K562 (cell line): ENCODE data around the gene CDK11A. TPM values are rescaled to one million over a fixed set of nuclear protein-coding genes. Genes with fewer than 3 reads are reported as not detected.
"Not testable (repeated sequence)": the region's sequence is repeated elsewhere in the genome, so short reads cannot be mapped to it uniquely, and the experiment has no call there.

ENCODE experiments used
- ATAC-seq: fragments of 200-7000 bp; cut with Tn5 transposase; 3 replicates; pipeline ENCODE4 v1.9.1; 2020; ENCODE audit warnings: moderate library complexity
- BruUV-seq: library from RNA; stranded (reverse); fragments of 400-500 nt; replicated peaks from 2 replicates; lab custom pipeline; 2021; lab: Mats Ljungman, UMichigan
- CTCF ChIA-PET: fragments of 300-600 bp; formaldehyde crosslinking; extraction: SDS; loops from one replicate; lab custom pipeline; 2021; ENCODE audit warnings: low intra/inter-chr PET ratio; lab: Yijun Ruan, JAX
- POLR2A ChIA-PET: fragments of 300-600, 350-650 bp; sonication (Branson Sonifier 250); formaldehyde crosslinking; extraction: SDS; loops from one replicate; lab custom pipeline; 2021; ENCODE audit warnings: antibody characterized with exemption, inconsistent platforms; lab: Yijun Ruan, JAX
- DNase-seq, 4 experiments: peaks; one replicate each; pipeline versions ENCODE4 v3.0.0 to v3.0.0-alpha.2; 2011 to 2018; ENCODE audit warnings: low spot score in 3 of 4, mixed read lengths in 3 of 4; ENCODE audit errors: extremely low read depth in 1 of 4
- FAIRE-seq: peaks from 2 replicates; lab custom pipeline; 2011; peaks lifted over from hg19 to GRCh38; lab: Jason Lieb, UNC
- H2AFZ ChIP-seq: 2 replicates; pipeline ENCODE4 v1.6.0; 2011; ENCODE audit warnings: low read depth, low read length, control low read depth, inconsistent platforms
- H3K27ac ChIP-seq: fragments of 200-600 bp; 3 replicates; pipeline ENCODE4 v1.8.0; 2011; ENCODE audit warnings: low read depth, mild to moderate bottlenecking, control low read depth, inconsistent platforms, low read length, moderate library complexity, mixed read lengths; ENCODE audit errors: extremely low read depth
- H3K27me3 ChIP-seq, 2 experiments: fragments of 300-600 bp in 1 of 2; 2 replicates in 1 of 2; 3 replicates in 1 of 2; pipeline versions ENCODE4 v1.6.0 to v1.8.0; 2011; ENCODE audit warnings: inconsistent platforms in 2 of 2, low read length in 2 of 2, mild to moderate bottlenecking in 1 of 2, mixed read lengths in 1 of 2, moderate library complexity in 1 of 2; ENCODE audit not compliant: control insufficient read depth in 2 of 2, insufficient read depth in 2 of 2
- H3K36me3 ChIP-seq: fragments of 300-600 bp; 3 replicates; pipeline ENCODE4 v1.8.0; 2011; ENCODE audit warnings: mild to moderate bottlenecking, low read length, inconsistent platforms; ENCODE audit not compliant: control insufficient read depth, insufficient read depth
- H3K4me1 ChIP-seq, 2 experiments: fragments of 200-600 bp in 1 of 2; replicated peaks in 1 of 2; 2 replicates in 1 of 2; 3 replicates in 1 of 2; pipeline versions ENCODE4 v1.5.1 to v1.8.0; 2011; ENCODE audit warnings: inconsistent platforms in 2 of 2, low read length in 2 of 2, mild to moderate bottlenecking in 1 of 2, mixed read lengths in 1 of 2, moderate library complexity in 1 of 2; ENCODE audit not compliant: control insufficient read depth in 2 of 2, insufficient read depth in 2 of 2
- H3K4me2 ChIP-seq: 2 replicates; pipeline ENCODE4 v1.6.1; 2011; ENCODE audit warnings: low read length, control low read depth, inconsistent platforms, mixed read lengths; ENCODE audit not compliant: insufficient read depth
- H3K4me3 ChIP-seq: fragments of 200-600 bp; sonication (generic), shearing (Covaris generic); 2 replicates; pipeline ENCODE4 v1.5.1; 2016; ENCODE audit warnings: control low read depth, inconsistent platforms
- H3K79me2 ChIP-seq: fragments of 200-600 bp; 3 replicates; pipeline ENCODE4 v1.8.0; 2011; ENCODE audit warnings: low read length, inconsistent platforms; ENCODE audit not compliant: control insufficient read depth, insufficient read depth
- H3K9ac ChIP-seq, 2 experiments: 2 replicates each; pipeline versions ENCODE4 v1.6.0 to v1.6.1; 2011; ENCODE audit warnings: low read depth in 2 of 2, low read length in 2 of 2, control low read depth in 1 of 2, inconsistent platforms in 1 of 2, mild to moderate bottlenecking in 1 of 2, mixed read lengths in 1 of 2; ENCODE audit not compliant: insufficient read depth in 1 of 2
- H3K9me1 ChIP-seq: one replicate; pipeline ENCODE4 v1.6.0; 2011; ENCODE audit warnings: inconsistent platforms, mild to moderate bottlenecking, low read length, moderate library complexity; ENCODE audit not compliant: control insufficient read depth, insufficient read depth
- H3K9me3 ChIP-seq: replicated peaks from 2 replicates; pipeline ENCODE4 v1.5.1; 2011; ENCODE audit warnings: low read depth, low read length, inconsistent platforms; ENCODE audit not compliant: control insufficient read depth, insufficient read depth
- H4K20me1 ChIP-seq: replicated peaks from 2 replicates; pipeline ENCODE4 v1.6.1; 2011; ENCODE audit warnings: low read length, inconsistent platforms, mixed read lengths; ENCODE audit not compliant: control insufficient read depth, insufficient read depth
- ASH1L ChIP-seq: fragments of 450-650 bp; IDR thresholded peaks from 2 replicates; pipeline ENCODE4 v1.6.1; 2018; ENCODE audit warnings: borderline replicate concordance, mild to moderate bottlenecking, low read depth; ENCODE audit not compliant: partially characterized antibody
- ATF1 ChIP-seq, 2 experiments: fragments of 450-650 bp in 1 of 2; IDR thresholded peaks; 2 replicates each; pipeline ENCODE4 v1.6.1; 2016; ENCODE audit warnings: missing compliant biosample characterization in 1 of 2, missing genetic modification characterization in 1 of 2
- BHLHE40 ChIP-seq: IDR thresholded peaks from 2 replicates; pipeline ENCODE4 v1.6.1; 2011; ENCODE audit warnings: low read length, improper control_type of control experiment
- CXXC5 ChIP-seq: fragments of 250-450 bp; sonication (Bioruptor Pico); IDR thresholded peaks from 2 replicates; pipeline ENCODE4 v1.8.0; 2022; ENCODE audit warnings: inconsistent platforms, mild to moderate bottlenecking, moderate library complexity
- EGR1 ChIP-seq: fragments of 450-650 bp; conservative IDR thresholded peaks from 2 replicates; pipeline ENCODE4 v1.6.1; 2017; ENCODE audit warnings: mild to moderate bottlenecking
- FOXK2 ChIP-seq, 2 experiments: fragments of 450-650 bp; IDR thresholded peaks in 1 of 2; conservative IDR thresholded peaks in 1 of 2; 2 replicates each; pipeline ENCODE4 v1.6.1; 2016; ENCODE audit warnings: low read depth in 2 of 2, mild to moderate bottlenecking in 1 of 2
- GABPA ChIP-seq: fragments of 200-800 bp; sonication (Bioruptor generic); conservative IDR thresholded peaks from 2 replicates; pipeline ENCODE4 v1.6.1; 2016; ENCODE audit warnings: low read depth, missing genetic modification characterization, missing compliant biosample characterization
- HCFC1 ChIP-seq: IDR thresholded peaks from 2 replicates; pipeline ENCODE4 v1.6.1; 2012; ENCODE audit warnings: low read depth, low read length, improper control_type of control experiment
- KLF6 ChIP-seq: fragments of 250-450 bp; sonication (Bioruptor Pico); IDR thresholded peaks from 2 replicates; pipeline ENCODE4 v1.4.0; 2020; ENCODE audit warnings: mild to moderate bottlenecking, moderate library complexity, borderline replicate concordance
- MAZ ChIP-seq, 2 experiments: fragments of 450-650 bp in 1 of 2; sonication (generic) in 1 of 2; formaldehyde crosslinking; IDR thresholded peaks in 1 of 2; conservative IDR thresholded peaks in 1 of 2; 2 replicates each; pipeline versions ENCODE4 v1.4.0 to v1.5.0; 2020; ENCODE audit warnings: mild to moderate bottlenecking in 1 of 2, missing genetic modification reagents in 1 of 2
- MBD2 ChIP-seq: sonication (generic); IDR thresholded peaks from 2 replicates; pipeline ENCODE4 v1.6.1; 2016; ENCODE audit warnings: low read depth, borderline replicate concordance
- NEUROD1 ChIP-seq: fragments of 150-350 bp; IDR thresholded peaks from 2 replicates; pipeline ENCODE4 v1.6.1; 2014; ENCODE audit warnings: borderline replicate concordance, low read length, low read depth; ENCODE audit not compliant: partially characterized antibody
- NONO ChIP-seq, 2 experiments: fragments of 200-400 bp in 1 of 2; fragments of 450-650 bp in 1 of 2; formaldehyde crosslinking in 1 of 2; IDR thresholded peaks; 2 replicates each; pipeline ENCODE4 v1.6.1; 2017; ENCODE audit warnings: low read depth in 2 of 2, mild to moderate bottlenecking in 2 of 2, moderate library complexity in 2 of 2, low read length in 1 of 2
- RNF2 ChIP-seq: sonication (generic); IDR thresholded peaks from 2 replicates; pipeline ENCODE4 v1.6.1; 2016
- SIX5 ChIP-seq, 2 experiments: IDR thresholded peaks; 2 replicates each; pipeline ENCODE4 v1.6.1; 2011; ENCODE audit warnings: low read length in 2 of 2, borderline replicate concordance in 1 of 2, low read depth in 1 of 2, mild to moderate bottlenecking in 1 of 2, moderate library complexity in 1 of 2; ENCODE audit not compliant: insufficient read depth in 1 of 2
- TCF7L2 ChIP-seq: fragments of 150-350 bp; IDR thresholded peaks from 2 replicates; pipeline ENCODE4 v1.6.1; 2016; ENCODE audit warnings: low read depth, mild to moderate bottlenecking, low read length, moderate library complexity
- ZNF589 ChIP-seq: fragments of 200-800 bp; sonication (Bioruptor generic); IDR thresholded peaks from 2 replicates; pipeline ENCODE4 v1.6.1; 2016; ENCODE audit warnings: low read depth, missing genetic modification characterization, missing compliant biosample characterization
- WGBS: fragments of 100-300 bp; shearing (Covaris generic); methylation state at CpG from one replicate; pipeline ENCODE4 v1.1.6; 2016; ENCODE audit warnings: low coverage, mixed read lengths; ENCODE audit not compliant: insufficient coverage; ENCODE audit errors: missing lambda C conversion rate; 5-methylcytosine and 5-hydroxymethylcytosine counted together
- in situ Hi-C: fragments of 300-500 bp; cut with MboI; formaldehyde crosslinking; loops from 4 replicates; pipeline ENCODE4 v1.15.0; 2018; ENCODE audit warnings: inconsistent platforms, mixed read lengths
- intact Hi-C: fragments of 100-400 bp; cut with micrococcal nuclease; formaldehyde crosslinking; loops from 2 replicates; pipeline ENCODE4 v1.14.2; 2022
- polyA plus RNA-seq, 8 experiments: library from polyadenylated mRNA; depleted of rRNA in 4 of 8; stranded (reverse) in 5 of 8; unstranded in 3 of 8; fragments of >200 nt; fragmentation: Nextera tagmentation in 2 of 8; fragmentation: Illumina TruSeq in 1 of 8; extraction: Ambion mirVana in 2 of 8; extraction: Trizol in 1 of 8; gene quantifications; 2 replicates each; pipeline versions ENCODE4 v1.2.1 to v1.2.3, GENCODE V29; 2011 to 2014; ENCODE audit warnings: inconsistent platforms in 1 of 8, missing spikeins in 1 of 8
- total RNA-seq, 7 experiments: library from RNA; depleted of rRNA in 6 of 7; stranded (reverse); fragments of >200 nt in 6 of 7; fragmentation: Illumina TruSeq in 2 of 7; extraction: Trizol in 2 of 7; gene quantifications; 2 replicates each; pipeline versions ENCODE4 v1.2.1 to v1.2.3, GENCODE V29; 2011 to 2021; ENCODE audit warnings: low replicate concordance in 1 of 7
- TF ChIP-seq, protein P1 (sequence below), 2 experiments: IDR thresholded peaks; 2 replicates each; pipeline ENCODE4 v1.6.1; 2011; ENCODE audit warnings: borderline replicate concordance in 1 of 2, control low read depth in 1 of 2, low read depth in 1 of 2, low read length in 1 of 2, mild to moderate bottlenecking in 1 of 2, mixed read lengths in 1 of 2, moderate library complexity in 1 of 2; ENCODE audit not compliant: insufficient read depth in 1 of 2, insufficient read length in 1 of 2, poor library complexity in 1 of 2, severe bottlenecking in 1 of 2; ENCODE audit errors: extremely low read depth in 1 of 2

Gene CDK11A
- total and polyA plus RNA-seq, 9 of the 15 experiments (the other 6 are each of a cell fraction or from before 2014, with no cell fraction given): 4.5 to 71.0 (median 43.9) TPM

DNA sequence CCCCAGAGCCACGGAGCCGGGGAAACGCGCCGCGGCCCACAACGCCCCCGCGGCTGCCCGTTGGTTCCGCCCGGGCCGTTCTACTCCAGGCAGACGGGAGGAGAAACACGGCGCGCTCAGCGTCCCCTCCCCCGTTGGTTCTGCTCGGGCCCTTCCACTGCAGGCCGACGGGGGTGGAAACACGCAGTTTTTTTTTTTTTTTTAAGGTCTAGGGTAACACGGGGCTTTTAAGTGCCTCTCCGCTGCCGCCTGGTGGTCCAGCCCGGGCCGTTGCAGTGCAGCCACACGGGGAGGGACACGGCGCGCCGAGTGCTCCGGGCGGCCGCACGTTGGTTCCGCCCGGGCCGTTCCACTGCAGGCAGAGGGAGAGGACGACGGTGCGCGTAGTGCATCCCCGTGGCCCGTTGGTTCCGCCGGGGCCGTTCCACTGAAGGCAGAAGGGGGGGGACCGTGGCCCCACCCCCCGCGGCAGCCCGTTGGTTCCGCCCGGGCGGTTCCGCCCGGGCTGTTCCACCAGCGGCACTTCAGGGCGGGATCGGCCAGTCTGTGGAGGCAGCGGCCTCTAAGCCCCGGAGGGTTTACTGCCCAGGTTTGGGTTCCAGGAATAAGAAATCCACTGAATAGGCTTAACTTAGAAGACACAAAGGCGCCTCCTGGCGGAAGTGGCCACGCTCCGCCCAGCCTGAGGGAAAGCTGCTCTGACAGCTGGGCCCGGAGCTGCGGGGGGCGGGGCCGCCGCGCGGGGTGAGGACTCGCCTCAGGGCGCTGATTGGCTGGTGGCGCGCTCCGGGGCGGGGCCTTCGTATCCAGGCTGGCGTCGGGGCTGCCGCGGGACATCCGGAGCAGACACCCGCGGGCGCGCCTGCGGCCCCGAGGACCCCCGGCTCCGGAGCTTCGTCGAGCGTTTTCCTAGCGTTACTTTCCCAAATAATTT is 31.2 kb downstream of the CDK11A start, which contains the start of gene SLC35E2B:
Gene SLC35E2B (minus strand): TSS at position 82 of the 934 bp plus-strand sequence. CDS start 16,096 bp downstream, outside the sequence.
- Histone ChIP-seq H2AFZ (peak within 1 kb of the TSS; percentile 72; the same call in 1 of the 2 replicates), H3K4me1 (peaks cover 0 to 14% of the 10 kb centered on the region in 2 experiments; a peak in 2 of 5 replicates), H3K9ac (peak within 1 kb of the TSS; percentile 75 to 90; a peak in 3 of 4 replicates), H3K4me2 (peak within 1 kb of the TSS; percentile 63; the same call in 1 of the 2 replicates), H3K27ac (peak within 1 kb of the TSS; percentile 86), H3K4me3 (peak within 1 kb of the TSS; percentile 55)
- ATAC-seq (peak; percentile 91), DNase-seq (peak; percentile 60 to 96 (median 66)), FAIRE-seq (peak; percentile 92)
- BruUV-seq; H3K27me3 ChIP-seq; POLR2A ChIA-PET; H3K79me2 ChIP-seq; H3K36me3 ChIP-seq; CTCF ChIA-PET; H3K9me1 ChIP-seq; H4K20me1 ChIP-seq; H3K9me3 ChIP-seq; intact Hi-C loops; in situ Hi-C loops; TF ChIP-seq ATF1 (CRISPR knock-in tag; IDR thresholded peaks at IDR 0.05): not testable (repeated sequence)
- WGBS: 0% methylated on average over 10 of the region's 98 CpGs
- TF ChIP-seq FOXK2 (conservative IDR thresholded peaks at IDR 0.05 in 1 of 2, IDR thresholded peaks at IDR 0.05 in 1 of 2; ENCODE audit: low read depth in 2 of 2) (peak in 1 of 2 experiments; percentile 99; a peak in 2 of 4 replicates), ZNF589 (0 out of 2 replicates have a peak, but pooled peaks have one; percentile 28), HCFC1 (0 out of 2 replicates have a peak, but pooled peaks have one; percentile 21), BHLHE40 (peak; percentile 84), CXXC5 (CRISPR knock-in tag) (peak; percentile 70), RNF2 (peak; percentile 46; the same call in 1 of the 2 replicates), NEUROD1 (peak; percentile 28), EGR1 (0 out of 2 replicates have a peak, but pooled peaks have one; percentile 23), KLF6 (CRISPR knock-in tag) (peak; percentile 27; the same call in 1 of the 2 replicates), MAZ (CRISPR knock-in tag; conservative IDR thresholded peaks at IDR 0.05 in 1 of 2, IDR thresholded peaks at IDR 0.05 in 1 of 2) (peak in 1 of 2 experiments; percentile 76; a peak in 3 of 4 replicates), GABPA (tag) (peak; percentile 71), TCF7L2 (peak; percentile 87), NONO (IDR thresholded peaks at IDR 0.05; ENCODE audit: low read depth in 2 of 2, low read length in 1 of 2) (peak in 1 of 2 experiments; percentile 98; a peak in 2 of 4 replicates), ASH1L (peak; percentile 41), ATF1 (tag; IDR thresholded peaks at IDR 0.05) (0 out of 2 replicates have a peak, but pooled peaks have one; percentile 24), MBD2 (peak; percentile 99), SIX5 (IDR thresholded peaks at IDR 0.05; ENCODE audit: borderline replicate concordance in 1 of 2, insufficient read depth in 1 of 2, low read depth in 1 of 2, low read length in 2 of 2) (peak; percentile 65 to 77)
- TF ChIP-seq, protein P1, sequence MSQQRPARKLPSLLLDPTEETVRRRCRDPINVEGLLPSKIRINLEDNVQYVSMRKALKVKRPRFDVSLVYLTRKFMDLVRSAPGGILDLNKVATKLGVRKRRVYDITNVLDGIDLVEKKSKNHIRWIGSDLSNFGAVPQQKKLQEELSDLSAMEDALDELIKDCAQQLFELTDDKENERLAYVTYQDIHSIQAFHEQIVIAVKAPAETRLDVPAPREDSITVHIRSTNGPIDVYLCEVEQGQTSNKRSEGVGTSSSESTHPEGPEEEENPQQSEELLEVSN (IDR thresholded peaks at IDR 0.05; ENCODE audit: borderline replicate concordance in 1 of 2, extremely low read depth in 1 of 2, insufficient read depth in 1 of 2, insufficient read length in 1 of 2, low read depth in 1 of 2, low read length in 1 of 2, poor library complexity in 1 of 2, severe bottlenecking in 1 of 2): peak in 1 of 2 experiments; percentile 22
